ENCODE data around the gene SECISBP2.

DNA sequence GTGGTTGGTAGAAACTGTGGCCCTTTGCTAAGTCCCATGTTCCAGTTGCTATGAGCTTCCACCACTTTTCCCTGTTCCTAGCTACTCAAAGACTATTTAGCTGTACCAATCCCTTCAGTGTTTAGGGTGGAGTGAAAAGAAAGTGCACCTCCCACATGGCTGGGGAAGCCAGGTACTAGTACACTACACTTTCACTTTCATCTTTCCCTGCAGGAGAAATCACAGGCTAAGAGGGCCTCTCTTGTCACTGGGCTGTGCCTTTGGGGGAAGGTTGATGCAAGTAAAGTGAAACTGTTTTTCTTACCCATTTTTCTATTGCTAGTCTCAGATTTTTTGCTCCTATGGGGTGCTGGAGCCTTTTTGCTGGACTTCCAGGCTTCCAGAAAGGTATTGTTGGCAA is 40.8 kb upstream of the SECISBP2 start:
- TF ChIP-seq, protein P1, sequence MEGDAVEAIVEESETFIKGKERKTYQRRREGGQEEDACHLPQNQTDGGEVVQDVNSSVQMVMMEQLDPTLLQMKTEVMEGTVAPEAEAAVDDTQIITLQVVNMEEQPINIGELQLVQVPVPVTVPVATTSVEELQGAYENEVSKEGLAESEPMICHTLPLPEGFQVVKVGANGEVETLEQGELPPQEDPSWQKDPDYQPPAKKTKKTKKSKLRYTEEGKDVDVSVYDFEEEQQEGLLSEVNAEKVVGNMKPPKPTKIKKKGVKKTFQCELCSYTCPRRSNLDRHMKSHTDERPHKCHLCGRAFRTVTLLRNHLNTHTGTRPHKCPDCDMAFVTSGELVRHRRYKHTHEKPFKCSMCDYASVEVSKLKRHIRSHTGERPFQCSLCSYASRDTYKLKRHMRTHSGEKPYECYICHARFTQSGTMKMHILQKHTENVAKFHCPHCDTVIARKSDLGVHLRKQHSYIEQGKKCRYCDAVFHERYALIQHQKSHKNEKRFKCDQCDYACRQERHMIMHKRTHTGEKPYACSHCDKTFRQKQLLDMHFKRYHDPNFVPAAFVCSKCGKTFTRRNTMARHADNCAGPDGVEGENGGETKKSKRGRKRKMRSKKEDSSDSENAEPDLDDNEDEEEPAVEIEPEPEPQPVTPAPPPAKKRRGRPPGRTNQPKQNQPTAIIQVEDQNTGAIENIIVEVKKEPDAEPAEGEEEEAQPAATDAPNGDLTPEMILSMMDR (IDR thresholded peaks at IDR 0.05): no peak
- TF ChIP-seq POLR2A (IDR thresholded peaks at IDR 0.05): no peak
